HCT116 (cell line): ENCODE data around the gene TRPM5. TPM values are rescaled to one million over a fixed set of nuclear protein-coding genes. Genes with fewer than 3 reads are reported as not detected.

Experiments used
- ATAC-seq: fragments of 200-7000 bp; cut with Tn5 transposase; 2 replicates; pipeline ENCODE4 v1.9.1; 2020; ENCODE audit warnings: mild to moderate bottlenecking, moderate library complexity
- BruUV-seq: library from RNA; stranded (reverse); fragments of 400-500 nt; replicated peaks from 2 replicates; lab custom pipeline; 2021; lab: Mats Ljungman, UMichigan
- CTCF ChIA-PET: fragments of 300-600 bp; sonication (Branson Sonifier 250); formaldehyde crosslinking; loops from one replicate; lab custom pipeline; 2021; ENCODE audit warnings: antibody characterized with exemption; lab: Charles Lee
- POLR2A ChIA-PET: fragments of 300-600, 350-600 bp; sonication (Branson Sonifier 250); formaldehyde crosslinking; loops from one replicate; lab custom pipeline; 2021; ENCODE audit warnings: antibody characterized with exemption; lab: Charles Lee
- RAD21 ChIA-PET, 2 experiments: fragments of 300-600 bp; sonication (Branson Sonifier 250); formaldehyde crosslinking; loops; one replicate each; lab custom pipeline; 2023; ENCODE audit warnings: low total read pairs in 2 of 2; ENCODE audit not compliant: uncharacterized antibody in 2 of 2, unreplicated experiment in 2 of 2, low non-redundant PET in 1 of 2; lab: Charles Lee
- DNase-seq: peaks from one replicate; pipeline ENCODE4 v3.0.0-alpha.2; 2010; ENCODE audit warnings: low read depth, low spot score
- H2AFZ ChIP-seq: fragments of 200-600 bp; shearing (Covaris generic), sonication (generic); 2 replicates; pipeline ENCODE4 v1.6.1; 2017; ENCODE audit warnings: low read depth, mixed run types, mixed read lengths, antibody characterized with exemption, low read length; ENCODE audit not compliant: poor library complexity, severe bottlenecking
- H3K27ac ChIP-seq: 2 replicates; pipeline ENCODE4 v1.5.1; 2012; ENCODE audit warnings: low read depth, low read length
- H3K27me3 ChIP-seq: fragments of 200-600 bp; sonication (generic); 2 replicates; pipeline ENCODE4 v1.6.1; 2016; ENCODE audit warnings: mixed run types, low read length, mixed read lengths; ENCODE audit not compliant: insufficient read depth
- H3K36me3 ChIP-seq, 2 experiments: fragments of 200-500 bp in 1 of 2; fragments of 200-600 bp in 1 of 2; sonication (Bioruptor generic) in 1 of 2; sonication (generic) in 1 of 2; 2 replicates each; pipeline versions ENCODE4 v1.5.1 to v1.6.1; 2014 to 2016; ENCODE audit warnings: low read length in 2 of 2, inconsistent platforms in 1 of 2, mixed read lengths in 1 of 2, mixed run types in 1 of 2; ENCODE audit not compliant: insufficient read depth in 2 of 2, control insufficient read depth in 1 of 2
- H3K4me1 ChIP-seq, 2 experiments: fragments of 200-600 bp in 1 of 2; sonication (generic) in 1 of 2; 2 replicates each; pipeline versions ENCODE4 v1.5.1 to v1.6.1; 2012 to 2017; ENCODE audit warnings: low read length in 2 of 2, inconsistent platforms in 1 of 2, mild to moderate bottlenecking in 1 of 2, mixed read lengths in 1 of 2, mixed run types in 1 of 2, moderate library complexity in 1 of 2; ENCODE audit not compliant: insufficient read depth in 2 of 2, control insufficient read depth in 1 of 2
- H3K4me2 ChIP-seq: fragments of 200-600 bp; sonication (generic); 2 replicates; pipeline ENCODE4 v1.6.1; 2017; ENCODE audit warnings: mixed run types, low read length, mixed read lengths
- H3K4me3 ChIP-seq, 2 experiments: fragments of 200-600 bp in 1 of 2; sonication (generic) in 1 of 2; replicated peaks in 1 of 2; 2 replicates each; pipeline ENCODE4 v1.5.1; 2011 to 2016; ENCODE audit warnings: low read length in 2 of 2, control low read depth in 1 of 2, low read depth in 1 of 2, mild to moderate bottlenecking in 1 of 2, mixed read lengths in 1 of 2, mixed run types in 1 of 2
- H3K79me2 ChIP-seq: fragments of 200-600 bp; sonication (generic); 2 replicates; pipeline ENCODE4 v1.6.1; 2017; ENCODE audit warnings: mild to moderate bottlenecking, mixed run types, low read length, moderate library complexity, mixed read lengths; ENCODE audit not compliant: insufficient read depth
- H3K9ac ChIP-seq: fragments of 200-600 bp; sonication (generic); 2 replicates; pipeline ENCODE4 v1.6.1; 2016; ENCODE audit warnings: low read length, mixed read lengths
- H3K9me2 ChIP-seq: fragments of 200-600 bp; sonication (generic), shearing (Covaris generic); 2 replicates; pipeline ENCODE4 v1.6.1; 2017; ENCODE audit warnings: mixed run types, mild to moderate bottlenecking, moderate library complexity; ENCODE audit not compliant: insufficient read depth
- H3K9me3 ChIP-seq, 2 experiments: fragments of 200-500 bp in 1 of 2; fragments of 200-600 bp in 1 of 2; sonication (Bioruptor generic) in 1 of 2; sonication (generic) in 1 of 2; 2 replicates each; pipeline ENCODE4 v1.6.1; 2014 to 2017; ENCODE audit warnings: low read length in 2 of 2, mixed read lengths in 2 of 2, inconsistent platforms in 1 of 2, low read depth in 1 of 2, mild to moderate bottlenecking in 1 of 2, mixed run types in 1 of 2, moderate library complexity in 1 of 2; ENCODE audit not compliant: control insufficient read depth in 1 of 2, insufficient read depth in 1 of 2
- H4K20me1 ChIP-seq: fragments of 200-600 bp; sonication (generic), shearing (Covaris generic); 2 replicates; pipeline ENCODE4 v1.6.1; 2017; ENCODE audit warnings: mixed run types, mild to moderate bottlenecking, moderate library complexity; ENCODE audit not compliant: insufficient read depth
- CEBPB ChIP-seq: IDR thresholded peaks from 2 replicates; pipeline ENCODE4 v1.6.1; 2012; ENCODE audit warnings: low read depth
- CTCF ChIP-seq, 3 experiments: fragments of 200-600 bp in 1 of 3; sonication (generic) in 1 of 3; IDR thresholded peaks in 2 of 3; conservative IDR thresholded peaks in 1 of 3; 2 replicates each; pipeline ENCODE4 v1.5.1; 2012 to 2017; ENCODE audit warnings: low read depth in 2 of 3, low read length in 2 of 3, antibody characterized with exemption in 1 of 3, borderline replicate concordance in 1 of 3, control low read depth in 1 of 3, mild to moderate bottlenecking in 1 of 3, mixed read lengths in 1 of 3, mixed run types in 1 of 3, moderate library complexity in 1 of 3; ENCODE audit not compliant: insufficient read depth in 1 of 3
- EGR1 ChIP-seq: IDR thresholded peaks from 2 replicates; pipeline ENCODE4 v1.6.1; 2012; ENCODE audit warnings: low read depth
- POLR2AphosphoS5 ChIP-seq: IDR thresholded peaks from 2 replicates; pipeline ENCODE4 v1.6.1; 2011; ENCODE audit warnings: mild to moderate bottlenecking, low read depth, low read length, moderate library complexity
- REST ChIP-seq: IDR thresholded peaks from 2 replicates; pipeline ENCODE4 v1.6.1; 2012; ENCODE audit warnings: low read depth
- SIN3A ChIP-seq: IDR thresholded peaks from 2 replicates; pipeline ENCODE4 v1.6.1; 2012; ENCODE audit warnings: low read depth
- SRF ChIP-seq: IDR thresholded peaks from 2 replicates; pipeline ENCODE4 v1.6.1; 2012; ENCODE audit warnings: low read depth
- YY1 ChIP-seq: IDR thresholded peaks from 2 replicates; pipeline ENCODE4 v1.6.1; 2011; ENCODE audit warnings: low read length, low read depth, moderate library complexity, mild to moderate bottlenecking; ENCODE audit not compliant: insufficient replicate concordance; ENCODE audit errors: extremely low read depth
- ZFX ChIP-seq: fragments of 450-650 bp; IDR thresholded peaks from 2 replicates; pipeline ENCODE4 v1.6.1; 2017
- intact Hi-C: fragments of 100-400 bp; cut with micrococcal nuclease; formaldehyde crosslinking; loops from 2 replicates; pipeline ENCODE4 v1.10.0; 2022
- total RNA-seq: library from RNA; stranded (reverse); gene quantifications from one replicate; pipeline ENCODE4 v1.2.1, GENCODE V29; 2021; ENCODE audit not compliant: unreplicated experiment

TRPM5 gene
- total RNA-seq, 1 experiment from 2014 or later = 0.07 TPM

- no peak for ATAC-seq
- BruUV-seq = no TSS peak
- Histone ChIP-seq H3K27ac (peak overlapping the region; percentile 83), H3K9me2 (no peaks in the 10 kb centered on the region), H3K9ac (peak overlapping the region; percentile 88), H3K4me3 (peak overlapping the region; percentile 88 to 100), H3K4me2 (peak overlapping the region; percentile 90), H4K20me1 (no peaks in the 10 kb centered on the region), H3K4me1 (peaks cover 16 to 27% of the 10 kb centered on the region in 2 experiments), H3K9me3 (no peaks in the 10 kb centered on the region), H3K79me2 (peaks cover 27% of the 10 kb centered on the region), H2AFZ (no peak overlapping the region), H3K27me3 (no peaks in the 10 kb centered on the region), H3K36me3 (peaks cover 12 to 17% of the 10 kb centered on the region in 2 experiments; a peak in 3 of 4 replicates)
- intact Hi-C loops = no loop called here
- no peak for DNase-seq
- CTCF ChIA-PET = interaction anchor here (0.6 kb wide), 1 partner anchor 23 kb away, joined by 3 read pairs; no protein-coding TSS in a partner anchor
- POLR2A ChIA-PET = interaction anchor here (1.2 kb wide), 1 partner anchor 22 kb away, joined by 3 read pairs; the partner anchor contains the start of gene CD81
- TF ChIP-seq REST = no peak
- peak; percentile 17; the same call in 1 of the 2 replicates for TF ChIP-seq POLR2AphosphoS5
- RAD21 ChIA-PET = interaction anchor here (0.8 to 1.9 kb wide), 2 partner anchors 22 to 94 kb away, joined by 3 to 6 read pairs; no protein-coding TSS in a partner anchor
Measured at GRCh38 chr11:2398664-2399355, 45.5 kb downstream of the TRPM5 start.

GRCh38 chr11:2397005-2397404 is 47.3 kb downstream of the TRPM5 start:
- Histone ChIP-seq H3K9me3 (no peaks in the 10 kb centered on the region), H3K36me3 (peaks cover 8 to 12% of the 10 kb centered on the region in 2 experiments; a peak in 3 of 4 replicates), H3K27ac (no peak overlapping the region), H3K9me2 (no peaks in the 10 kb centered on the region), H3K9ac (no peak overlapping the region), H2AFZ (no peak overlapping the region), H4K20me1 (no peaks in the 10 kb centered on the region), H3K4me1 (peaks cover 14 to 23% of the 10 kb centered on the region in 2 experiments), H3K4me3 (no peak overlapping the region), H3K4me2 (no peak overlapping the region), H3K27me3 (no peaks in the 10 kb centered on the region), H3K79me2 (peaks cover 39% of the 10 kb centered on the region)
- CTCF ChIA-PET = no interaction called here
- BruUV-seq = no TSS peak
- intact Hi-C loops = no loop called here
- TF ChIP-seq SIN3A (no peak), CTCF (IDR thresholded peaks at IDR 0.05 in 2 of 3, conservative IDR thresholded peaks at IDR 0.05 in 1 of 3; ENCODE audit: borderline replicate concordance in 1 of 3, insufficient read depth in 1 of 3, low read depth in 2 of 3, low read length in 2 of 3) (no peak), ZFX (no peak), EGR1 (no peak), CEBPB (no peak), YY1 (no peak), SRF (no peak)
- POLR2A ChIA-PET = no interaction called here
- RAD21 ChIA-PET = no interaction called here
- ATAC-seq = no peak
- no peak for DNase-seq
